ENCODE measurements around the gene PAK1. TPM values are rescaled to one million over a fixed set of nuclear protein-coding genes. Genes with fewer than 3 reads are reported as not detected.

Gene PAK1
- polyA plus RNA-seq, 3 donors, result 128 to 195 (median 134) TPM

GRCh38 chr11:77381729-77382665 lies 91.9 kb downstream of the PAK1 start:
- H3K4me1 ChIP-seq (ENCODE audit: control insufficient read depth in 1 of 2, insufficient read depth in 2 of 2, low read length in 2 of 2), result no peaks in the 10 kb centered on the region
- intact Hi-C loops (cut with micrococcal nuclease), result loop anchor here (5.0 kb wide), 1 partner anchor 165 kb away; no protein-coding TSS in a partner anchor
- peak overlapping the region in 5 of 7 donors; percentile 15 to 74 (median 31) for H3K27ac Mint-ChIP-seq
- no peaks in the 10 kb centered on the region for H3K27me3 ChIP-seq (ENCODE audit: control insufficient read depth in 2 of 2, insufficient read depth in 2 of 2, low read length in 2 of 2)
- H4K20me1 ChIP-seq (ENCODE audit: insufficient read depth, low read length), result peaks cover 96% of the 10 kb centered on the region
- H3K4me1 Mint-ChIP-seq, result peaks cover 5% of the 10 kb centered on the region
- H3K9me3 ChIP-seq (replicated peaks in 1 of 2; ENCODE audit: control insufficient read depth in 1 of 2, insufficient read depth in 1 of 2, low read length in 2 of 2), result no peaks in the 10 kb centered on the region
- peaks cover 58% of the 10 kb centered on the region for H3K79me2 ChIP-seq (ENCODE audit: insufficient read depth, low read length)
- H3K36me3 Mint-ChIP-seq, result peaks cover 68 to 73% of the 10 kb centered on the region in 2 donors
- no peak overlapping the region for H3K4me2 ChIP-seq (replicated peaks; ENCODE audit: extremely low read depth, low read length, poor library complexity, severe bottlenecking)
- H3K27ac ChIP-seq (ENCODE audit: low read depth in 1 of 2, low read length in 2 of 2), result peak overlapping the region in 1 of 2 donors; percentile 52
- no peak overlapping the region for H3K4me3 ChIP-seq (replicated peaks in 1 of 3; ENCODE audit: low read depth in 2 of 3, low read length in 3 of 3)
- no peak for TF ChIP-seq CTCF (IDR thresholded peaks at IDR 0.05)
- DNase-seq, result peak in 1 of 3 donors; percentile 5
- no peak overlapping the region for H3K4me3 Mint-ChIP-seq
- H3K27me3 Mint-ChIP-seq (ENCODE audit: low read depth in 3 of 3), result no peaks in the 10 kb centered on the region
- no CpG with 5 or more reads among the region's 2 CpGs for WGBS (ENCODE audit: insufficient coverage)
- no peak overlapping the region for H3K9ac ChIP-seq (ENCODE audit: insufficient read depth, low read length, poor library complexity, severe bottlenecking)
- no peaks in the 10 kb centered on the region for H3K9me3 Mint-ChIP-seq
- no peak overlapping the region for H2AFZ ChIP-seq (ENCODE audit: insufficient read depth, low read depth, low read length, poor library complexity, severe bottlenecking)
- peaks cover 49 to 93% of the 10 kb centered on the region in 2 donors for H3K36me3 ChIP-seq (replicated peaks in 1 of 2; ENCODE audit: control insufficient read depth in 1 of 2, insufficient read depth in 2 of 2, low read length in 2 of 2)

- no peak overlapping the region for H3K9ac ChIP-seq (ENCODE audit: insufficient read depth, low read length, poor library complexity, severe bottlenecking)
- no peak overlapping the region for H2AFZ ChIP-seq (ENCODE audit: insufficient read depth, low read depth, low read length, poor library complexity, severe bottlenecking)
- intact Hi-C loops (cut with micrococcal nuclease), result loop anchor here (5.0 kb wide), 1 partner anchor 167 kb away; no protein-coding TSS in a partner anchor
- no peak overlapping the region for H3K4me2 ChIP-seq (replicated peaks; ENCODE audit: extremely low read depth, low read length, poor library complexity, severe bottlenecking)
- no peaks in the 10 kb centered on the region for H3K4me1 ChIP-seq (ENCODE audit: control insufficient read depth in 1 of 2, insufficient read depth in 2 of 2, low read length in 2 of 2)
- H3K4me1 Mint-ChIP-seq, result peaks cover 5% of the 10 kb centered on the region
- H3K36me3 ChIP-seq (replicated peaks in 1 of 2; ENCODE audit: control insufficient read depth in 1 of 2, insufficient read depth in 2 of 2, low read length in 2 of 2), result peaks cover 67 to 94% of the 10 kb centered on the region in 2 donors
- peak overlapping the region in 1 of 2 donors; percentile 39 for H3K27ac ChIP-seq (ENCODE audit: low read depth in 1 of 2, low read length in 2 of 2)
- no peaks in the 10 kb centered on the region for H3K9me3 ChIP-seq (replicated peaks in 1 of 2; ENCODE audit: control insufficient read depth in 1 of 2, insufficient read depth in 1 of 2, low read length in 2 of 2)
- H3K36me3 Mint-ChIP-seq, result peaks cover 77 to 85% of the 10 kb centered on the region in 2 donors
- no peak for DNase-seq
- no peak overlapping the region for H3K4me3 ChIP-seq (replicated peaks in 1 of 3; ENCODE audit: low read depth in 2 of 3, low read length in 3 of 3)
- peaks cover 41% of the 10 kb centered on the region for H3K79me2 ChIP-seq (ENCODE audit: insufficient read depth, low read length)
- peak overlapping the region in 2 of 7 donors; percentile 25 to 57 for H3K27ac Mint-ChIP-seq
- peaks cover 96% of the 10 kb centered on the region for H4K20me1 ChIP-seq (ENCODE audit: insufficient read depth, low read length)
- H3K27me3 ChIP-seq (ENCODE audit: control insufficient read depth in 2 of 2, insufficient read depth in 2 of 2, low read length in 2 of 2), result no peaks in the 10 kb centered on the region
- WGBS (ENCODE audit: insufficient coverage), result 100% methylated on average over 3 of the region's 5 CpGs
- no peak overlapping the region for H3K4me3 Mint-ChIP-seq
- no peak for TF ChIP-seq CTCF (IDR thresholded peaks at IDR 0.05)
- H3K9me3 Mint-ChIP-seq, result no peaks in the 10 kb centered on the region
- no peaks in the 10 kb centered on the region for H3K27me3 Mint-ChIP-seq (ENCODE audit: low read depth in 3 of 3)
Measured at GRCh38 chr11:77379934-77380333, 94.0 kb downstream of the PAK1 start.
